GM23338 (cell line): ENCODE measurements around the gene JUP.

ENCODE experiments used
- CTCF ChIP-seq, 2 experiments: fragments of 200-600 bp in 1 of 2; sonication (generic) in 1 of 2; conservative IDR thresholded peaks; 2 replicates each; pipeline versions ENCODE4 v1.5.1 to v1.6.1; 2016 to 2017; ENCODE audit warnings: antibody characterized with exemption in 2 of 2, low read depth in 2 of 2, mild to moderate bottlenecking in 2 of 2, moderate library complexity in 1 of 2
- EZH2 ChIP-seq: fragments of 200-600 bp; sonication (generic); IDR thresholded peaks from one replicate; pipeline ENCODE4 v1.8.0; 2017; ENCODE audit warnings: antibody characterized with exemption, mild to moderate bottlenecking, low read depth; ENCODE audit not compliant: unreplicated experiment
- EZH2phosphoT487 ChIP-seq: fragments of 200-600 bp; sonication (generic); IDR thresholded peaks from one replicate; pipeline ENCODE4 v1.8.1; 2018; ENCODE audit warnings: antibody characterized with exemption; ENCODE audit not compliant: unreplicated experiment
- REST ChIP-seq: IDR thresholded peaks from one replicate; pipeline ENCODE4 v1.6.1; 2018; ENCODE audit warnings: antibody characterized with exemption; ENCODE audit not compliant: unreplicated experiment
- ZNF331 ChIP-seq: fragments of 250-450 bp; sonication (Bioruptor Pico); IDR thresholded peaks from 2 replicates; pipeline ENCODE4 v1.5.0; 2020; ENCODE audit warnings: low read depth, mild to moderate bottlenecking, moderate library complexity

- TF ChIP-seq CTCF (conservative IDR thresholded peaks at IDR 0.05; ENCODE audit: low read depth in 2 of 2) (no peak), EZH2 (no peak), ZNF331 (CRISPR knock-in tag) (no peak), REST (no peak), EZH2phosphoT487 (no peak)
These were observed 61.4 kb downstream of the JUP start for GRCh38 chr17:41725134-41725533.
